CD8-positive, alpha-beta memory T cell (primary cell): ENCODE data around the gene NUDT13. TPM values are rescaled to one million over a fixed set of nuclear protein-coding genes. Genes with fewer than 3 reads are reported as not detected.

ENCODE experiments used
- CTCF ChIA-PET: fragments of 350-600 bp; sonication (Branson Sonifier 250); formaldehyde crosslinking; loops from one replicate; lab custom pipeline; 2021; ENCODE audit warnings: antibody characterized with exemption; lab: Charles Lee
- POLR2A ChIA-PET: fragments of 350-600 bp; sonication (Branson Sonifier 250); formaldehyde crosslinking; loops from one replicate; lab custom pipeline; 2021; ENCODE audit warnings: antibody characterized with exemption; lab: Charles Lee
- DNase-seq, 5 donors: peaks; one replicate each; pipeline versions ENCODE4 v3.0.0 to v3.0.0-alpha.2; 2020 to 2022; ENCODE audit warnings: mixed read lengths in 1 of 5
- H3K27ac ChIP-seq: one replicate; pipeline ENCODE4 v1.7.0; 2013; ENCODE audit warnings: low read depth, mild to moderate bottlenecking, low read length, moderate library complexity
- H3K27me3 ChIP-seq: 2 replicates; pipeline ENCODE4 v1.7.0; 2013; ENCODE audit warnings: low read length, mild to moderate bottlenecking; ENCODE audit not compliant: insufficient read depth, poor library complexity, severe bottlenecking
- H3K36me3 ChIP-seq: 2 replicates; pipeline ENCODE4 v1.7.0; 2013; ENCODE audit warnings: mild to moderate bottlenecking, low read length, moderate library complexity; ENCODE audit not compliant: insufficient read depth
- H3K4me1 ChIP-seq: 2 replicates; pipeline ENCODE4 v1.7.0; 2013; ENCODE audit warnings: mild to moderate bottlenecking, low read length, moderate library complexity; ENCODE audit not compliant: insufficient read depth
- H3K4me3 ChIP-seq: 2 replicates; pipeline ENCODE4 v1.7.0; 2013; ENCODE audit warnings: mild to moderate bottlenecking, low read length
- H3K9me3 ChIP-seq: 2 replicates; pipeline ENCODE4 v1.7.0; 2013; ENCODE audit warnings: mild to moderate bottlenecking, low read length
- H3K27ac Mint-ChIP-seq, 8 donors: one replicate each; pipeline ENCODE4 v1.8.0; 2020 to 2021; ENCODE audit warnings: mixed read lengths in 8 of 8, mild to moderate bottlenecking in 6 of 8, inconsistent platforms in 3 of 8, moderate library complexity in 3 of 8
- H3K27me3 Mint-ChIP-seq, 2 donors: one replicate each; pipeline ENCODE4 v1.8.0; 2020 to 2021; ENCODE audit warnings: mixed read lengths in 2 of 2, mild to moderate bottlenecking in 1 of 2, moderate library complexity in 1 of 2
- H3K36me3 Mint-ChIP-seq, 3 donors: one replicate each; pipeline ENCODE4 v1.8.0; 2020 to 2021; ENCODE audit warnings: mixed read lengths in 3 of 3, inconsistent platforms in 1 of 3, mild to moderate bottlenecking in 1 of 3
- H3K4me1 Mint-ChIP-seq, 3 donors: one replicate each; pipeline ENCODE4 v1.8.0; 2020 to 2021; ENCODE audit warnings: mixed read lengths in 3 of 3, inconsistent platforms in 1 of 3, mild to moderate bottlenecking in 1 of 3
- H3K4me3 Mint-ChIP-seq, 7 donors: one replicate each; pipeline ENCODE4 v1.8.0; 2020 to 2021; ENCODE audit warnings: mixed read lengths in 7 of 7, mild to moderate bottlenecking in 6 of 7, moderate library complexity in 4 of 7, inconsistent platforms in 2 of 7
- H3K9me3 Mint-ChIP-seq, 5 donors: one replicate each; pipeline ENCODE4 v1.8.0; 2020 to 2022; ENCODE audit warnings: mixed read lengths in 5 of 5, mild to moderate bottlenecking in 3 of 5, moderate library complexity in 2 of 5, inconsistent platforms in 1 of 5
- polyA plus RNA-seq: library from polyadenylated mRNA; unstranded; fragments of 300-500 nt; fragmentation: Illumina TruSeq; gene quantifications from one replicate; pipeline ENCODE4 v1.2.3, GENCODE V29; 2021
- total RNA-seq, 2 experiments: library from RNA; stranded (reverse); gene quantifications; one replicate each; pipeline ENCODE4 v1.2.3, GENCODE V29; 2021

NUDT13 gene
- total and polyA plus RNA-seq, 3 experiments from 2014 or later = 0.85 to 1.7 (median 1.7) TPM

DNA sequence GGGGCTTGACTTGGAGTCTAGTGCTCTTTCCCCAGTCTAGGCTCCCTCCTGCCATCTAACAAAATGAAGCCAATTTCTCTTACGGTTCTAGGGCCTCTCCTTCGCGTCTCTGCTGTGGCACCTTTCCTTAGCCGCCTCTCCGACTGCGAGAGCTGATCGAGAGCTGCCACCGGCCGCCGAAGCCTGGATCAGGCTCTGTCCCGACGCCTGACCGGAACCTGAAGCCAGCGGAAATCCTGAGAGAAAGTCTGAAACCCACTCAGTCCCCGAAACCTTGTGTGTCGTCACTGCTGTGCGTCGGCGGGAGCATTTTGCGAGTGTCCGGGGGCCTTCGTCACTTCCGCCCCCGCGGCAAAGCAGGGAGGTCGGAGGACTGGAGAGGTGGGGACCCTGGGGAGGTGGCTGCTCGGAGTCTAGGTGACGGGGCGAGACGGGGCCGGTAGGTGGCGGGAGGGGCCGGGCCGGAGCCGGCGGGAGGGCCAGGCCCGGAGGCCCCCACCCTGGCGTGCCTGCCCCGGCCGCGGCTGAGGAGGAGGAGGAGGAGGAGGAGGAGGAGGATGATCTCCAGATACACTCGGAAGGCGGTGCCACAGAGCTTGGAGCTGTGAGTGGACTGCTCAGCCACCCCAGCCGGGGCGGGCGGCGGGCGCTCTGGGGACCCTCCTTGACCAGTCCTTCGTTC lies 57.7 kb downstream of the NUDT13 start, which contains the start of the genes ECD and FAM149B1:
Gene ECD (minus strand): TSS at position 226 of the 682 bp plus-strand sequence. CDS start 4,071 bp downstream, outside the sequence.
Gene FAM149B1 (plus strand): TSS at position 337 of the 682 bp plus-strand sequence. CDS start 221 bp downstream, at position 558.
- POLR2A ChIA-PET = interaction anchor here (0.8 to 1.3 kb wide), 2 partner anchors 71 to 79 kb away, joined by 4 to 5 read pairs; partner anchors contain the start of gene DNAJC9
- H3K4me3 ChIP-seq = peak within 1 kb of the TSS; percentile 100
- H3K27me3 ChIP-seq = no peaks in the 10 kb centered on the region
- H3K27me3 Mint-ChIP-seq = peaks cover 0 to 3% of the 10 kb centered on the region in 2 donors
- CTCF ChIA-PET = interaction anchor here (1.7 to 3.2 kb wide), 3 partner anchors 9 to 71 kb away, joined by 4 to 24 read pairs (median 17); partner anchors contain the start of gene P4HA1
- no peaks in the 10 kb centered on the region for H3K9me3 Mint-ChIP-seq
- peak within 1 kb of the TSS; percentile 100 for H3K27ac ChIP-seq
- H3K9me3 ChIP-seq = no peaks in the 10 kb centered on the region
- peak within 1 kb of the TSS; percentile 99 to 100 (median 100) for H3K4me3 Mint-ChIP-seq
- DNase-seq = peak; percentile 83 to 94 (median 90)
- H3K27ac Mint-ChIP-seq = peak within 1 kb of the TSS; percentile 99 to 100 (median 100)
- peaks cover 0 to 23% (median 0%) of the 10 kb centered on the region in 3 donors for H3K36me3 Mint-ChIP-seq
- peaks cover 38 to 48% (median 45%) of the 10 kb centered on the region in 3 donors for H3K4me1 Mint-ChIP-seq
- H3K4me1 ChIP-seq = peaks cover 27% of the 10 kb centered on the region
- peaks cover under 1% of the 10 kb centered on the region for H3K36me3 ChIP-seq

DNA sequence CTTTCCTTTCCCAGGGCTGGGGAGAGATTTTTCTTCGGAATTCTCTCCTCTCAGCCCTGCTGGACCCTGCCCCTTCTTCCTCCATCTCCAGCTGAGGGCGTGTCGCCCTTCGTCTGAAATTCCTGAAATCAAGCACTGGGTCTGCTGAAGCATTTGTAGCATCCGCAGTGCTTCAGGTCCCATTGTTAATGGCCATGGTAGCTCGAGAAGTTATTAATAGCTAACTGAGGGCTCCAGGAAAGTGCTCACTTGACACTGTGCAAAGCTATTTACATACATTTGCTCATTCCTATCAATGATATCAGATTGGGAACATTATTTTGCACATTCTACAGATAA lies 58.2 kb downstream of the NUDT13 start:
- ChIA-PET CTCF (interaction anchor here (2.6 to 3.2 kb wide), 2 partner anchors 10 to 72 kb away, joined by 17 to 24 read pairs; partner anchors contain the start of gene P4HA1), POLR2A (interaction anchor here (0.8 to 1.3 kb wide), 2 partner anchors 71 to 79 kb away, joined by 4 to 5 read pairs; partner anchors contain the start of gene DNAJC9)
- Histone ChIP-seq H3K36me3 (no peaks in the 10 kb centered on the region), H3K4me3 (peak overlapping the region; percentile 100), H3K4me1 (peaks cover 23% of the 10 kb centered on the region), H3K27ac (peak overlapping the region; percentile 100), H3K27me3 (no peaks in the 10 kb centered on the region), H3K9me3 (no peaks in the 10 kb centered on the region)
- DNase-seq = no peak
- peaks cover 35 to 43% (median 41%) of the 10 kb centered on the region in 3 donors for H3K4me1 Mint-ChIP-seq
- no peaks in the 10 kb centered on the region for H3K9me3 Mint-ChIP-seq
- H3K4me3 Mint-ChIP-seq = peak overlapping the region; percentile 99 to 100 (median 100)
- peaks cover 0 to 19% (median 0%) of the 10 kb centered on the region in 3 donors for H3K36me3 Mint-ChIP-seq
- H3K27me3 Mint-ChIP-seq = peaks cover 0 to 3% of the 10 kb centered on the region in 2 donors
- H3K27ac Mint-ChIP-seq = peak overlapping the region; percentile 90 to 100 (median 94)

DNA sequence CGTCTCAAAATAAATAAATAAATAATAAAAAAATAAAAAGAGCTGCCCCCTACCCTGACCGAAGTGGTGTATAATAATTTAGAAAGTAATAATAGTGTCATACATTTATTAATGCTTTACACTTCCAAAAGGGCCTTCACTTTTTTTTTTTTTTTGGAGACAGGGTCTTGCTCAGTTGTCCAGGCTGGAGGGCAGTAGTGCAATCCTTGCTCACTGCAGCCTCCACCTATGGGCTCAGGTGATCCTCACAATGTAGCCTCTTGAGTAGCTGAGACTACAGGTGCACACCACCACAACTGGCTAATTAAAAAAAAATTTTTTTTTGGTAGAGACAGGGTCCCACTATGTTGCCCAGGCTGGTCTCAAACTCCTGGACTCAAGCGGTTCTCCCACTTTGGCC lies 59.1 kb downstream of the NUDT13 start:
- Mint-ChIP-seq H3K4me3 (peak overlapping the region in 4 of 7 donors; percentile 61 to 79 (median 65)), H3K4me1 (peaks cover 32 to 38% (median 34%) of the 10 kb centered on the region in 3 donors), H3K27me3 (peaks cover 0 to 3% of the 10 kb centered on the region in 2 donors), H3K9me3 (no peaks in the 10 kb centered on the region), H3K27ac (peak overlapping the region in 3 of 8 donors; percentile 72 to 99 (median 73)), H3K36me3 (peaks cover 0 to 15% (median 0%) of the 10 kb centered on the region in 3 donors)
- ChIA-PET CTCF (interaction anchor here (2.6 to 3.2 kb wide), 2 partner anchors 11 to 73 kb away, joined by 17 to 24 read pairs; partner anchors contain the start of gene P4HA1), POLR2A (interaction anchor here (0.6 kb wide), 1 partner anchor 608 kb away, joined by 3 read pairs; no protein-coding TSS in a partner anchor)
- no peaks in the 10 kb centered on the region for H3K27me3 ChIP-seq
- no peak for DNase-seq
- no peaks in the 10 kb centered on the region for H3K9me3 ChIP-seq
- no peak overlapping the region for H3K4me3 ChIP-seq
- H3K36me3 ChIP-seq = no peaks in the 10 kb centered on the region
- H3K27ac ChIP-seq = no peak overlapping the region
- H3K4me1 ChIP-seq = peaks cover 23% of the 10 kb centered on the region

DNA sequence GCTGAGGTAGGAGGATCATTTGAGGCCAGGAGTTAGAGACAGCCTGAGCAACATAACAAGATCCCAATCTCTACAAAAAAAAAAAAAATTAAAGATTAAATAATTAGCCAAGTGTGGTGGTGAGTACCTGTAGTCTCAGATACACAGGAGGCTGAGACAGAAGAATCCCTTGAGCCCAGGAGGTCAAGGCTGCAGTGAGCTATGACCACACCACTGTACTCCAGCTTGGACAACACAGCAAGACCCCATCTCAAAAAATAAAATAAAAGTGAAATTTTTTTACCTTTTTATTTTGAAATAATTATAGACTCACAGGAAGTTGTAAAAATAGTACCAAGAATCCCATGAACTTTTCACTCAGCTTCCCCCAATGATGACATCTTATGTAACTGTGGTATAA lies 62.6 kb downstream of the NUDT13 start:
- Mint-ChIP-seq H3K4me1 (peaks cover 5 to 7% (median 6%) of the 10 kb centered on the region in 3 donors), H3K9me3 (no peaks in the 10 kb centered on the region), H3K4me3 (peak overlapping the region in 1 of 7 donors; percentile 53), H3K27ac (no peak overlapping the region), H3K27me3 (peaks cover 0 to under 1% of the 10 kb centered on the region in 2 donors), H3K36me3 (peaks cover 0 to 23% (median 6%) of the 10 kb centered on the region in 3 donors)
- ChIA-PET CTCF (no interaction called here), POLR2A (no interaction called here)
- DNase-seq = no peak
- no peaks in the 10 kb centered on the region for H3K27me3 ChIP-seq
- no peak overlapping the region for H3K4me3 ChIP-seq
- peaks cover 5% of the 10 kb centered on the region for H3K4me1 ChIP-seq
- H3K36me3 ChIP-seq = no peaks in the 10 kb centered on the region
- H3K9me3 ChIP-seq = no peaks in the 10 kb centered on the region
- no peak overlapping the region for H3K27ac ChIP-seq

GRCh38 chr10:73174148-73174925 lies 64.1 kb downstream of the NUDT13 start:
- no peak overlapping the region for H3K4me3 Mint-ChIP-seq

More at GRCh38 chr10:73174148-73174925, 64.1 kb downstream of the NUDT13 start:
- H3K27ac ChIP-seq = no peak overlapping the region
- Mint-ChIP-seq H3K4me1 (no peaks in the 10 kb centered on the region), H3K9me3 (no peaks in the 10 kb centered on the region), H3K27me3 (no peaks in the 10 kb centered on the region), H3K27ac (no peak overlapping the region), H3K36me3 (peaks cover 0 to 31% (median 6%) of the 10 kb centered on the region in 3 donors)
- no peaks in the 10 kb centered on the region for H3K36me3 ChIP-seq
- DNase-seq = no peak
- no peaks in the 10 kb centered on the region for H3K4me1 ChIP-seq
- H3K4me3 ChIP-seq = no peak overlapping the region
- CTCF ChIA-PET = interaction anchor here (1.0 kb wide), 1 partner anchor 77 kb away, joined by 3 read pairs; the partner anchor contains the start of gene P4HA1
- no peaks in the 10 kb centered on the region for H3K27me3 ChIP-seq
- H3K9me3 ChIP-seq = no peaks in the 10 kb centered on the region
- POLR2A ChIA-PET = interaction anchor here (0.7 kb wide), 1 partner anchor 78 kb away, joined by 5 read pairs; the partner anchor contains the start of gene P4HA1

Other genes with a start within 250 kb of the NUDT13 start
- not detected for gene OIT3, start 216.7 kb upstream of the NUDT13 start, total RNA-seq
- gene OIT3, start 216.7 kb upstream of the NUDT13 start, polyA plus RNA-seq = not detected
- not detected for gene PLA2G12B, start 155.6 kb upstream of the NUDT13 start, total RNA-seq
- gene PLA2G12B, start 155.6 kb upstream of the NUDT13 start, polyA plus RNA-seq = not detected
- 10 to 100 TPM; 28.7 to 31.9 TPM for gene P4HA1, start 13.6 kb upstream of the NUDT13 start, total RNA-seq
- gene P4HA1, start 13.6 kb upstream of the NUDT13 start, polyA plus RNA-seq = 23.3 TPM
- gene ECD, start 57.6 kb downstream of the NUDT13 start, total RNA-seq = 10 to 100 TPM; 33.2 to 35.8 TPM
- gene ECD, start 57.6 kb downstream of the NUDT13 start, polyA plus RNA-seq = 24.9 TPM
- 10 to 100 TPM; 13.1 to 13.7 TPM for gene FAM149B1, start 57.7 kb downstream of the NUDT13 start, total RNA-seq
- 4.7 TPM for gene FAM149B1, start 57.7 kb downstream of the NUDT13 start, polyA plus RNA-seq
- gene DNAJC9, start 136.8 kb downstream of the NUDT13 start, total RNA-seq = 10 to 100 TPM; 75.0 to 76.4 TPM
- gene DNAJC9, start 136.8 kb downstream of the NUDT13 start, polyA plus RNA-seq = 36.3 TPM
- 100 to 1,000 TPM; 141 to 146 TPM for gene MRPS16, start 142.2 kb downstream of the NUDT13 start, total RNA-seq
- gene MRPS16, start 142.2 kb downstream of the NUDT13 start, polyA plus RNA-seq = 102 TPM
- 1 to 10 TPM in 1 of 2 experiments, under 1 TPM in 1; 0.86 to 1.2 TPM for gene CFAP70, start 248.4 kb downstream of the NUDT13 start, total RNA-seq
- not detected for gene CFAP70, start 248.4 kb downstream of the NUDT13 start, polyA plus RNA-seq